IMR-90 (cell line): ENCODE data around the gene DLD. TPM values are rescaled to one million over a fixed set of nuclear protein-coding genes. Genes with fewer than 3 reads are reported as not detected.

Source experiments
- ATAC-seq: fragments of 200-7000 bp; cut with Tn5 transposase; 2 replicates; pipeline ENCODE4 v1.9.1; 2020; ENCODE audit warnings: low read depth, mild to moderate bottlenecking, moderate library complexity
- BruUV-seq: library from RNA; stranded (reverse); fragments of 400-500 nt; replicated peaks from 2 replicates; lab custom pipeline; 2021; lab: Mats Ljungman, UMichigan
- CTCF ChIA-PET: fragments of 300-600 bp; formaldehyde crosslinking; extraction: SDS; loops from one replicate; lab custom pipeline; 2021; ENCODE audit warnings: antibody characterized with exemption; lab: Yijun Ruan, JAX
- POLR2A ChIA-PET: fragments of 300-600 bp; sonication (Branson Sonifier 250); formaldehyde crosslinking; loops from one replicate; lab custom pipeline; 2022; ENCODE audit warnings: antibody characterized with exemption; ENCODE audit not compliant: unreplicated experiment; lab: Charles Lee
- DNase-seq: peaks from one replicate; pipeline ENCODE4 v3.0.0; 2013
- H2AFZ ChIP-seq: replicated peaks from 2 replicates; pipeline ENCODE3; 2013; ENCODE audit warnings: low read length, mild to moderate bottlenecking; ENCODE audit not compliant: poor library complexity
- H2AK5ac ChIP-seq: 2 replicates; pipeline ENCODE4 v1.6.1; 2013; ENCODE audit warnings: low read depth, low read length, inconsistent platforms
- H2AK9ac ChIP-seq: replicated peaks from 2 replicates; pipeline ENCODE3; 2013; ENCODE audit warnings: mild to moderate bottlenecking, low read depth, low read length, moderate library complexity; ENCODE audit not compliant: poor library complexity
- H2BK120ac ChIP-seq: 2 replicates; pipeline ENCODE4 v1.6.1; 2013; ENCODE audit warnings: low read depth, low read length, inconsistent platforms
- H2BK15ac ChIP-seq: 3 replicates; pipeline ENCODE4 v1.6.1; 2013; ENCODE audit warnings: low read depth, low read length, inconsistent platforms
- H2BK20ac ChIP-seq: 2 replicates; pipeline ENCODE4 v1.6.1; 2013; ENCODE audit warnings: low read depth, mild to moderate bottlenecking, inconsistent platforms, low read length, moderate library complexity
- H2BK5ac ChIP-seq: 2 replicates; pipeline ENCODE4 v1.6.1; 2013; ENCODE audit warnings: mild to moderate bottlenecking, low read depth, low read length, inconsistent platforms; ENCODE audit not compliant: poor library complexity, severe bottlenecking
- H3K14ac ChIP-seq: replicated peaks from 2 replicates; pipeline ENCODE4 v1.6.1; 2013; ENCODE audit warnings: low read depth, low read length, inconsistent platforms
- H3K18ac ChIP-seq: 2 replicates; pipeline ENCODE4 v1.6.1; 2013; ENCODE audit warnings: low read depth, low read length, control low read depth
- H3K23ac ChIP-seq: 2 replicates; pipeline ENCODE4 v1.6.1; 2013; ENCODE audit warnings: low read depth, low read length, inconsistent platforms
- H3K27ac ChIP-seq: 2 replicates; pipeline ENCODE4 v1.5.1; 2013; ENCODE audit warnings: mild to moderate bottlenecking, control low read depth, low read length; ENCODE audit not compliant: insufficient read depth
- H3K27me3 ChIP-seq: 2 replicates; pipeline ENCODE4 v1.6.1; 2013; ENCODE audit warnings: low read length; ENCODE audit not compliant: control insufficient read depth, insufficient read depth
- H3K36me3 ChIP-seq: 2 replicates; pipeline ENCODE4 v1.6.1; 2013; ENCODE audit warnings: low read length, mixed read lengths; ENCODE audit not compliant: control insufficient read depth, insufficient read depth
- H3K4ac ChIP-seq: 2 replicates; pipeline ENCODE4 v1.6.1; 2013; ENCODE audit warnings: low read depth, low read length, inconsistent platforms
- H3K4me1 ChIP-seq: 2 replicates; pipeline ENCODE4 v1.6.1; 2013; ENCODE audit warnings: low read length, mixed read lengths; ENCODE audit not compliant: control insufficient read depth, insufficient read depth
- H3K4me2 ChIP-seq: 2 replicates; pipeline ENCODE4 v1.6.1; 2013; ENCODE audit warnings: low read depth, mild to moderate bottlenecking, control low read depth, low read length, moderate library complexity
- H3K4me3 ChIP-seq: 2 replicates; pipeline ENCODE4 v1.5.1; 2013; ENCODE audit warnings: low read depth, mild to moderate bottlenecking, control low read depth, low read length, moderate library complexity; ENCODE audit not compliant: insufficient read depth
- H3K56ac ChIP-seq: 2 replicates; pipeline ENCODE4 v1.6.1; 2013; ENCODE audit warnings: low read length, inconsistent platforms; ENCODE audit not compliant: insufficient read depth; ENCODE audit errors: extremely low read depth
- H3K79me1 ChIP-seq, 2 experiments: 2 replicates each; pipeline ENCODE4 v1.6.1; 2013; ENCODE audit warnings: low read length in 2 of 2, inconsistent platforms in 1 of 2, low read depth in 1 of 2
- H3K9ac ChIP-seq: 2 replicates; pipeline ENCODE4 v1.6.1; 2013; ENCODE audit warnings: low read depth, low read length, control low read depth
- H3K9me1 ChIP-seq: 2 replicates; pipeline ENCODE4 v1.6.1; 2013; ENCODE audit warnings: low read length, inconsistent platforms; ENCODE audit not compliant: insufficient read depth
- H3K9me3 ChIP-seq: 2 replicates; pipeline ENCODE4 v1.6.1; 2013; ENCODE audit warnings: low read length; ENCODE audit not compliant: control insufficient read depth, insufficient read depth
- H4K20me1 ChIP-seq: 2 replicates; pipeline ENCODE4 v1.6.1; 2013; ENCODE audit warnings: low read length, inconsistent platforms; ENCODE audit not compliant: insufficient read depth
- H4K5ac ChIP-seq: 2 replicates; pipeline ENCODE4 v1.6.1; 2013; ENCODE audit warnings: mild to moderate bottlenecking, low read depth, low read length, control low read depth
- H4K8ac ChIP-seq, 2 experiments: 2 replicates each; pipeline ENCODE4 v1.6.1; 2013; ENCODE audit warnings: low read depth in 2 of 2, low read length in 2 of 2, control low read depth in 1 of 2, inconsistent platforms in 1 of 2
- H4K91ac ChIP-seq: 2 replicates; pipeline ENCODE4 v1.6.1; 2013; ENCODE audit warnings: low read depth, low read length, inconsistent platforms; ENCODE audit not compliant: insufficient read depth
- BHLHE40 ChIP-seq: fragments of 150-350 bp; IDR thresholded peaks from 2 replicates; pipeline ENCODE4 v1.6.1; 2016; ENCODE audit warnings: mild to moderate bottlenecking, low read depth, low read length
- FOS ChIP-seq: fragments of 150-350 bp; IDR thresholded peaks from 2 replicates; pipeline ENCODE4 v1.6.1; 2016; ENCODE audit warnings: low read depth, low read length
- MXI1 ChIP-seq: IDR thresholded peaks from 2 replicates; pipeline ENCODE4 v1.6.1; 2012; ENCODE audit warnings: low read depth, mild to moderate bottlenecking, low read length, moderate library complexity, borderline replicate concordance
- RCOR1 ChIP-seq: IDR thresholded peaks from 2 replicates; pipeline ENCODE4 v1.6.1; 2012; ENCODE audit warnings: mild to moderate bottlenecking, low read length, improper control_type of control experiment; ENCODE audit not compliant: insufficient replicate concordance
- SMC3 ChIP-seq: fragments of 150-350 bp; IDR thresholded peaks from 2 replicates; pipeline ENCODE4 v1.6.1; 2016; ENCODE audit warnings: low read depth, mild to moderate bottlenecking, antibody characterized with exemption, low read length, moderate library complexity
- WGBS, 2 experiments: methylation state at CpG; one replicate each; pipeline versions ENCODE4 v1.1.5 to v1.1.7; 2013; ENCODE audit warnings: missing lambda C conversion rate in 2 of 2; ENCODE audit not compliant: insufficient read length in 1 of 2; ENCODE audit errors: extremely low coverage in 2 of 2; 5-methylcytosine and 5-hydroxymethylcytosine counted together
- dilution Hi-C: fragments of 300-500 bp; cut with HindIII; formaldehyde crosslinking; loops from one replicate; pipeline ENCODE4 v1.14.3; 2018; ENCODE audit warnings: low sequenced_read_pairs; ENCODE audit not compliant: unreplicated experiment
- in situ Hi-C: fragments of 300-500 bp; cut with MboI; formaldehyde crosslinking; loops from 3 replicates; pipeline ENCODE4 v1.14.3; 2019; ENCODE audit warnings: low sequenced_read_pairs, inconsistent platforms, mixed read lengths
- intact Hi-C: fragments of 100-400 bp; cut with micrococcal nuclease; formaldehyde crosslinking; loops from 2 replicates; pipeline ENCODE4 v1.10.0; 2022
- polyA plus RNA-seq, 3 experiments: library from polyadenylated mRNA; depleted of rRNA; stranded (reverse); fragments of >200 nt; gene quantifications; 2 replicates each; pipeline ENCODE4 v1.2.3, GENCODE V29; 2012; ENCODE audit warnings: low replicate concordance in 1 of 3
- total RNA-seq: library from RNA; depleted of rRNA; stranded (reverse); fragments of >200 nt; gene quantifications from 2 replicates; pipeline ENCODE4 v1.2.3, GENCODE V29; 2012

DLD gene
- total and polyA plus RNA-seq, 2 of the 4 experiments (the other 2 are of a cell fraction): 121 to 361 TPM

DNA sequence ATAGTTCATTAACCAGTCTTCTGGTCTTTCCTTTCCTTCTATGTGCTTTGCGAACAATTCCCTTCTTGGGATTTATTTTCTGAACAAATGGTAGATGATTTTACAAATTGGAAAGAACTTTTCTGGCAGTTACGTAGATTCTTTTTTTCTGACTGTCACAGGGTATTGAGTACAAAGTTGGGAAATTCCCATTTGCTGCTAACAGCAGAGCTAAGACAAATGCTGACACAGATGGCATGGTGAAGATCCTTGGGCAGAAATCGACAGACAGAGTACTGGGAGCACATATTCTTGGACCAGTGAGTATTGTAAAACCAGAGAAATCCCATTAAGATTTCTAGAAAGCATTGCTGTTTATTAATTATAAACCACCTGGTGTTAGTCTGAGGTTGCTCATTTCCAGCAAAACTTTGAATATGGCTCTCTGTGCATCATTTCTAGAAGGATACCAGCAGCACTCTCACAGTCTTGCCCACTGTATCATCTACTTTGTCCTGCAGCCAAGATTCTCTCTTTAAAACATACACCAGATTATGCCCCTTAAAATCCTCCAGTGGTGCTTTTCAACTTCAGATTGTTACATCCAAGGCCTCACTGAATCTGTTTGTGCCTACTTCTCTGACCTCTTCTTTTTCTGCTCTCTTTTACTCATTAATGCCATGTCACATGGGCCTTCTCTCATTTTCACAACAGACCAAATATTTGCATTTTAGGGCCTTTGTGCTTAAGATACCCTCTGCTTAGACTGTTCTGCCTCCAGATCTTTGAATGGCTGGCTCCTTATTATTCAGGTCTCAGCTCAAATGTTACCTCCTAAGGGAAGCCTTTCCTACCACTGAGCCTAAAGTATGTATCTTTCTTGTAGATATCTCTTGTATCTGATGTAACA is 27.0 kb downstream of the DLD start (continued):
- no peak for TF ChIP-seq SMC3

DNA sequence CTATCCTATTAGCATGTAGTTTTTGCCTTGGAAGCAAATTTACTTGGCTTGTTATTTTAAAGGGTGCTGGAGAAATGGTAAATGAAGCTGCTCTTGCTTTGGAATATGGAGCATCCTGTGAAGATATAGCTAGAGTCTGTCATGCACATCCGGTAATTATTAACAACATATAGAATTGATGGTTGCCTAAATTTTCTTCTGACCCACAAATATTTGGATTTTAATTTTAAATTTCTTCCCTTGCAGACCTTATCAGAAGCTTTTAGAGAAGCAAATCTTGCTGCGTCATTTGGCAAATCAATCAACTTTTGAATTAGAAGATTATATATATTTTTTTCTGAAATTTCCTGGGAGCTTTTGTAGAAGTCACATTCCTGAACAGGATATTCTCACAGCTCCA is 28.0 kb downstream of the DLD start:
- no CpG with 5 or more reads among the region's 2 CpGs for WGBS, 2 experiments
- Histone ChIP-seq H3K56ac (no peak overlapping the region), H2BK20ac (no peak overlapping the region), H2BK5ac (no peak overlapping the region), H3K9me1 (peaks cover 3% of the 10 kb centered on the region), H2BK15ac (no peak overlapping the region), H4K20me1 (no peaks in the 10 kb centered on the region), H3K4me1 (peaks cover 3% of the 10 kb centered on the region; the same call in 1 of the 2 replicates), H3K23ac (no peak overlapping the region), H3K4me2 (no peak overlapping the region), H3K36me3 (peaks cover 30% of the 10 kb centered on the region), H3K4me3 (no peak overlapping the region), H2BK120ac (no peak overlapping the region), H3K27me3 (no peaks in the 10 kb centered on the region), H3K79me1 (peaks cover 7 to 14% of the 10 kb centered on the region in 2 experiments), H3K4ac (no peak overlapping the region), H4K5ac (no peak overlapping the region), H4K8ac (no peak overlapping the region), H4K91ac (no peak overlapping the region), H2AK5ac (no peak overlapping the region), H2AK9ac (no peak overlapping the region), H3K18ac (no peak overlapping the region), H3K9ac (no peak overlapping the region), H3K27ac (no peak overlapping the region), H2AFZ (no peak overlapping the region), H3K14ac (no peak overlapping the region), H3K9me3 (no peaks in the 10 kb centered on the region)
- ChIA-PET CTCF (no interaction called here), POLR2A (no interaction called here)
- no peak for TF ChIP-seq MXI1
- no peak for TF ChIP-seq FOS
- no peak for TF ChIP-seq BHLHE40
- no peak for TF ChIP-seq SMC3
- no peak for TF ChIP-seq RCOR1
- no TSS peak for BruUV-seq
- intact Hi-C loops: no loop called here
- ATAC-seq (no peak), DNase-seq (no peak)
- in situ Hi-C loops: no loop called here
- dilution Hi-C loops: no loop called here
